GM23338 (cell line): ENCODE results near the gene PTPRN2. TPM values are rescaled to one million over a fixed set of nuclear protein-coding genes. Genes with fewer than 3 reads are reported as not detected.
A peak's percentile ranks its signal among the peaks of the same experiment; 100 is the strongest.

Experiments used
- ATAC-seq: fragments of 200-7000 bp; cut with Tn5 transposase; 3 replicates; pipeline ENCODE4 v1.9.1; 2020
- DNase-seq: peaks from one replicate; pipeline ENCODE4 v3.0.0-alpha.2; 2015; ENCODE audit warnings: low spot score
- H2AFZ ChIP-seq: fragments of 200-600 bp; sonication (generic); 2 replicates; pipeline ENCODE4 v1.8.0; 2016; ENCODE audit warnings: antibody characterized with exemption, mild to moderate bottlenecking, moderate library complexity
- H3F3A ChIP-seq: fragments of 200-600 bp; sonication (generic); replicated peaks from 2 replicates; pipeline ENCODE4 v1.8.0; 2017; ENCODE audit warnings: antibody characterized with exemption, mixed run types, low read depth
- H3K27ac ChIP-seq: fragments of 200-600 bp; sonication (generic); 2 replicates; pipeline ENCODE4 v1.6.1; 2016; ENCODE audit warnings: low read depth
- H3K27me3 ChIP-seq: fragments of 200-600 bp; sonication (generic); 2 replicates; pipeline ENCODE4 v1.8.0; 2016; ENCODE audit warnings: mild to moderate bottlenecking, mixed run types, moderate library complexity; ENCODE audit not compliant: insufficient read depth
- H3K36me3 ChIP-seq: fragments of 200-600 bp; sonication (generic); 2 replicates; pipeline ENCODE4 v1.8.0; 2016; ENCODE audit warnings: mild to moderate bottlenecking; ENCODE audit not compliant: insufficient read depth
- H3K4me1 ChIP-seq: fragments of 200-600 bp; sonication (generic); 2 replicates; pipeline ENCODE4 v1.8.0; 2016; ENCODE audit warnings: mild to moderate bottlenecking, moderate library complexity; ENCODE audit not compliant: insufficient read depth
- H3K4me2 ChIP-seq: fragments of 200-600 bp; sonication (generic); 2 replicates; pipeline ENCODE4 v1.7.1; 2017; ENCODE audit warnings: mixed run types
- H3K4me3 ChIP-seq: fragments of 200-600 bp; sonication (generic); 2 replicates; pipeline ENCODE4 v1.6.1; 2016; ENCODE audit warnings: mixed run types
- H3K79me2 ChIP-seq: fragments of 200-600 bp; sonication (generic); replicated peaks from 2 replicates; pipeline ENCODE4 v1.8.0; 2017; ENCODE audit warnings: mild to moderate bottlenecking; ENCODE audit not compliant: insufficient read depth
- H3K9me2 ChIP-seq: fragments of 200-600 bp; sonication (generic); 2 replicates; pipeline ENCODE4 v1.8.0; 2017; ENCODE audit not compliant: insufficient read depth
- H4K20me1 ChIP-seq: fragments of 200-600 bp; sonication (generic); replicated peaks from 2 replicates; pipeline ENCODE4 v1.8.0; 2017; ENCODE audit warnings: mild to moderate bottlenecking; ENCODE audit not compliant: insufficient read depth
- H3K27ac Mint-ChIP-seq: 2 replicates; pipeline ENCODE4 v1.8.0; 2020; ENCODE audit warnings: inconsistent platforms, mild to moderate bottlenecking, moderate library complexity, mixed read lengths
- H3K27me3 Mint-ChIP-seq: 3 replicates; pipeline ENCODE4 v1.8.0; 2022; ENCODE audit warnings: low read depth, mild to moderate bottlenecking, moderate library complexity, mixed read lengths, inconsistent platforms; ENCODE audit not compliant: insufficient read depth, poor library complexity
- H3K36me3 Mint-ChIP-seq: 3 replicates; pipeline ENCODE4 v1.8.0; 2021; ENCODE audit warnings: low read depth, mild to moderate bottlenecking, inconsistent platforms, moderate library complexity, mixed read lengths
- H3K4me1 Mint-ChIP-seq: 3 replicates; pipeline ENCODE4 v1.8.0; 2020; ENCODE audit warnings: mild to moderate bottlenecking, inconsistent platforms, mixed read lengths
- H3K4me3 Mint-ChIP-seq: 3 replicates; pipeline ENCODE4 v1.8.0; 2021; ENCODE audit warnings: moderate library complexity, mild to moderate bottlenecking, inconsistent platforms, mixed read lengths
- H3K9me3 Mint-ChIP-seq: 3 replicates; pipeline ENCODE4 v1.8.0; 2020; ENCODE audit warnings: moderate library complexity, mild to moderate bottlenecking, inconsistent platforms, mixed read lengths
- NANOG ChIP-seq: IDR thresholded peaks from 2 replicates; pipeline ENCODE4 v1.6.1; 2016; ENCODE audit warnings: antibody characterized with exemption, borderline replicate concordance
- ZNF114 ChIP-seq: fragments of 250-450 bp; sonication (Bioruptor Pico); IDR thresholded peaks from 2 replicates; pipeline ENCODE4 v1.5.0; 2020; ENCODE audit warnings: mild to moderate bottlenecking, moderate library complexity
- ZNF462 ChIP-seq: fragments of 250-450 bp; sonication (Bioruptor Pico); IDR thresholded peaks from 2 replicates; pipeline ENCODE4 v1.5.0; 2020; ENCODE audit warnings: mild to moderate bottlenecking, moderate library complexity
- polyA plus RNA-seq: library from polyadenylated mRNA; unstranded; fragments of >200 nt; fragmentation: Nextera tagmentation; extraction: Ambion mirVana; gene quantifications from 2 replicates; pipeline ENCODE4 v1.2.1, GENCODE V29; 2016
- total RNA-seq: library from RNA; depleted of rRNA; stranded (reverse); fragments of >200 nt; shearing (Covaris generic); gene quantifications from 2 replicates; pipeline ENCODE4 v1.2.3, GENCODE V29; 2014
- TF ChIP-seq, protein P1 (sequence below), 2 experiments: fragments of 200-600 bp in 1 of 2; sonication (generic) in 1 of 2; conservative IDR thresholded peaks; 2 replicates each; pipeline versions ENCODE4 v1.5.1 to v1.6.1; 2016 to 2017; ENCODE audit warnings: antibody characterized with exemption in 2 of 2, low read depth in 2 of 2, mild to moderate bottlenecking in 2 of 2, moderate library complexity in 1 of 2

PTPRN2 gene
- total and polyA plus RNA-seq, 2 experiments from 2014 or later = 0.87 to 4.0 TPM

DNA sequence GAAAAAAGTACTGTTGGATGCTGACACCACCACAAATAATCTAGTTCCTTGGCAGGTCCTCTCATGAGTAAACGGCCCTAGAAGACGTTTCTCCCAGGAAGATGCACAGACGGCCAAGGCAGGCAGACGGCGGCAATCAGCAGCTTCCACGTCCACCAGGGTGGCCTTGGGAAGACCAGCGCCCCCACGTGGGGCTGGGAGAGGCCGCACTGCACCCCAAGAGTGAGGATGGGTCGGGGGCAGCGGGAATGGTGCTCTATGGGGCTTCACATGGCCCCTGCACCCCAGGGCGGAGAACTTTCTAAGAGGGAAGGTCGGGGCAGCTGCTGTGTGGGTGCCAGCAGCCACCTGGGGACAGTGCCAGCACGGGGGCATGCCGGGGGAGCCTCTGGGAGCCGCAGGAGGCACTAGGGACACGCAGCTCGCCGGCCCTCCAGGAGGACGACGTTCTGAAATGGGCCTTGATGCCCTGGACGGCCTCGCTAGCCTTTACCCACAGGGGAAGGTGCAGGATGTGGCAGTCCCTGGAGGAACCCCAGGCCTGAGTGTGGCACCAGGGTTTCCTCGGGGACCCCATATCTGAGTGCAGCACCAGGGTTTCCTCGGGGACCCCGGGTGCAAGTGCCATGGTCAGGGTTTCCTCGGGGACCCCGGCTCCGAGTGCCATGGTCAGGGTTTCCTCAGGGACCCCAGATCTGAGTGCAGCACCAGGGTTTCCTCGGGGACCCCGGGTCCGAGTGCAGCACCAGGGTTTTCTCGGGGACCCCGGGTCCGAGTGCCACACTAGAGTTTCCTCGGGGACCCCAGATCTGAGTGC, 710.9 kb downstream of the PTPRN2 start:
- H3K4me1 ChIP-seq = no peaks in the 10 kb centered on the region
- H3K79me2 ChIP-seq = no peaks in the 10 kb centered on the region
- H2AFZ ChIP-seq = no peak overlapping the region
- H3K27ac ChIP-seq = no peak overlapping the region
- Mint-ChIP-seq H3K27me3 (peaks cover 10% of the 10 kb centered on the region), H3K36me3 (peaks cover 54% of the 10 kb centered on the region), H3K9me3 (peaks cover 55% of the 10 kb centered on the region), H3K4me1 (no peaks in the 10 kb centered on the region), H3K4me3 (no peak overlapping the region), H3K27ac (no peak overlapping the region)
- H3K4me2 ChIP-seq = no peak overlapping the region
- DNase-seq (no peak), ATAC-seq (no peak)
- no peaks in the 10 kb centered on the region for H3K36me3 ChIP-seq
- H3F3A ChIP-seq = no peaks in the 10 kb centered on the region
- no peaks in the 10 kb centered on the region for H3K27me3 ChIP-seq
- no peaks in the 10 kb centered on the region for H3K9me2 ChIP-seq
- TF ChIP-seq ZNF462 (CRISPR knock-in tag) = no peak
- no peak for TF ChIP-seq ZNF114 (CRISPR knock-in tag)
- TF ChIP-seq, protein P1, sequence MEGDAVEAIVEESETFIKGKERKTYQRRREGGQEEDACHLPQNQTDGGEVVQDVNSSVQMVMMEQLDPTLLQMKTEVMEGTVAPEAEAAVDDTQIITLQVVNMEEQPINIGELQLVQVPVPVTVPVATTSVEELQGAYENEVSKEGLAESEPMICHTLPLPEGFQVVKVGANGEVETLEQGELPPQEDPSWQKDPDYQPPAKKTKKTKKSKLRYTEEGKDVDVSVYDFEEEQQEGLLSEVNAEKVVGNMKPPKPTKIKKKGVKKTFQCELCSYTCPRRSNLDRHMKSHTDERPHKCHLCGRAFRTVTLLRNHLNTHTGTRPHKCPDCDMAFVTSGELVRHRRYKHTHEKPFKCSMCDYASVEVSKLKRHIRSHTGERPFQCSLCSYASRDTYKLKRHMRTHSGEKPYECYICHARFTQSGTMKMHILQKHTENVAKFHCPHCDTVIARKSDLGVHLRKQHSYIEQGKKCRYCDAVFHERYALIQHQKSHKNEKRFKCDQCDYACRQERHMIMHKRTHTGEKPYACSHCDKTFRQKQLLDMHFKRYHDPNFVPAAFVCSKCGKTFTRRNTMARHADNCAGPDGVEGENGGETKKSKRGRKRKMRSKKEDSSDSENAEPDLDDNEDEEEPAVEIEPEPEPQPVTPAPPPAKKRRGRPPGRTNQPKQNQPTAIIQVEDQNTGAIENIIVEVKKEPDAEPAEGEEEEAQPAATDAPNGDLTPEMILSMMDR (conservative IDR thresholded peaks at IDR 0.05; ENCODE audit: low read depth in 2 of 2) = peak in 1 of 2 experiments; percentile 33; a peak in 1 of 4 replicates
- no peak for TF ChIP-seq NANOG
- H4K20me1 ChIP-seq = no peaks in the 10 kb centered on the region
- H3K4me3 ChIP-seq = no peak overlapping the region
